Activated CD8-positive, alpha-beta memory T cell treated with anti-CD3 and anti-CD28 coated beads, Interleukin-2, amount 50 U/mL, for 24 hours (primary cell): ENCODE results near the gene KCNC1.

Experiments
- DNase-seq: peaks from one replicate; pipeline ENCODE4 v3.0.0-alpha.2; 2020; ENCODE audit errors: extremely low read depth

KCNC1 gene

GRCh38 chr11:17736930-17737817 is 2.6 kb downstream of the KCNC1 start:
- DNase-seq = no peak

DNA sequence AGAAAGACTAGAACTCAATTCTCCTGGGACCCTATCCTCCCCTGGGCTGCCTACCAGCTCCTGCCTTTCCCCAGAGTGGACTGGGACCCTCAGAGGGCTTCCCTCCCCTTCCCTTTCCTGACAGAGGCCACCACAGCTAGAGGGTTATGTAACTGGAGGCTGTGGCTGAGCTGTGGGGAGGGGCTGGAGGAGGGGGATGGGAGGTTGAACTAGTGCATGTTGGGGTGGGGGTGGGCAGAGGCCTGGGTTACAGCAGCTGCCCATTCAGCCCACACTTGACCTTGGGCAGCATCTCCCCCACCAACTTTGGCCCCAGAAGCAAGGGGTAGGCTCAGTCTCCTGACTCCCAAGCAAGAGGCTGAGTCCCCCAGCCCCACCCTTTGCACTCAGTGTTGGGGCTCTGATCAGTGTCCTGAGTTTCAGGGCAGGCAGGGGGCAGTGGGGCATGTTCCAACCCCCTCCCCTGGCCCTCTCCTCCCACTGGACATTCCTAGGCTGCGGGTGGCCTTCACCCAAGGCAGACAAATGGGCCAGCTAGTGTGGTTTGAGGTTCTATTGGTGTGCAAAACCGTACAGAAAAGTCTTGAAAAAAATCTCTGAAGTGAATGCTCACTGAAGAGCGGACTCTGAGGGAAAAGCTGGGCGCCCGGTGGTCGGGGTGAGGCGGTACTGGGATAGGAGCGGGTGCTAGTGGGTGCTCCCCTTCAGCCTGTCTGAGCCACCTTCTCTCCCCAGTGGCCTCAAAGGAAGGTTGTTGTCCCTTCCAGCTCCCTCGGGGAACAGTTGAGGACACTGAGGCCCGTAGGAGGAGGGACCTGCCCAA is 3.8 kb downstream of the KCNC1 start:
- no peak for DNase-seq

DNA sequence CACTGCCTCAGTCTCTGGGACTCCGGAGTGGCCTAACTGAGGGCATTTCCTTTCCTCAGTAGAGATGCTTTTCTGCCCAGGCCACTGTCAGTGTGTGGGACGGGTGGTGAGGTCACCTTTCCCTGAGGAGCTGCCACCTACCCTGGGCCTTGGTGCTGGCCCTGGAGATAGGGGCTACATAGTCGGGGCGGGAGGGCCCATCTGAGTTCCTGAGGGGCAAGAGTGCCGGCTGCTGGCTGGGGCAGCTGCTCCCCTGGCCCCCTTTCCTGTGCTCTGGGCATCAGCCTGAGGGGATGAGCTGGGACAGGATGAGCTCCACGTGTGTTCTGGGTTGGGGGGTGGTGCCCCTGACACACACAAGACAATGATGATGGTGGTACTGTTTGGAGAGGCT is 5.4 kb downstream of the KCNC1 start:
- DNase-seq = no peak

DNA sequence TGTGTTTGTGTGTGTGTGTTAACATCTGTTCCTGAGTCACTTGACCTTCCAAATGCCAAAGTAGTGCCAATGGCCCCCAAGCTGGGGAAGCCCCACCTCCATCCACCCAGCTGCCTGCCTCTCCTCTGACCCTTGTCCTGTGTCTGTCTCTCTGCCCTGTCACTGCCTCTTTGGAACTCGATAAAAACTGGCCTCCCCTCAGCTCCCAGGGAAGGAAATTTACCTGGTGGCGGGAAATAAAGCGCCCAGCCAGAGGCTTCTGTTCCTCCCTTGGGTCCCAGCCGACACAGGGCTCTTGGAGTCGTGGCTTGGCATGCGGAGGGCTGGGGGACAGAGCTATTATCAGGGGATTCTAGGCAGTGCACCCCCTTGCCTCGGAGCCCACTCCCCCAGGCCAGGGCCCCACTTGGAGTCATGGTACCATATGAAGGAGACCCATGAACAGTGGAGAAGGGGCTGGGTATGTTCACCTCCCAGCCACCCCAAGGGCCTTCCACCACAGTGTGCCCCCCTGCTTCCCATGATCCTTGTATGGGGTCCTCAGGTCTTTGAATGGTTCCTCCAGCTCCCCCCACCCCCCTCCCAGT is 6.2 kb downstream of the KCNC1 start:
- no peak for DNase-seq

DNA sequence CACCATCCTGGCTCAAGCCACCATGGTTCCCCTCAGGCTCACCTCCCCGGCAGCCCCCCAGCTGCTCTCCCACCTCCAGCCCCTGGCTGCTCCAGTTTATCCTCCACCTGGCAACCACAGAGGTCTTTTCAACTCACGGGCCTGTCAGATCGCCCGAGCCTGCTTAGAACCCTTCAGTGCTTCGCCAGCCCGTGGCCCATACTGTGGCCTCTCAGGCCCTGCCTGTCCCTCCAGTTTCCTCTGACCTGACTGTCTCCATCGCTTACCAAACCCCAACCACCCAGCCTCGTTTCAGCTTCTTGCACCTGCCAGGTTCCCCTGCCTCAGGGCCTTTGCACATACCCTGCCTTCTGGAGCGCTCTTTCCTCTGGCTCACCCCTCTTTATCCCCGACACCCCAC is 6.9 kb downstream of the KCNC1 start:
- DNase-seq = no peak

DNA sequence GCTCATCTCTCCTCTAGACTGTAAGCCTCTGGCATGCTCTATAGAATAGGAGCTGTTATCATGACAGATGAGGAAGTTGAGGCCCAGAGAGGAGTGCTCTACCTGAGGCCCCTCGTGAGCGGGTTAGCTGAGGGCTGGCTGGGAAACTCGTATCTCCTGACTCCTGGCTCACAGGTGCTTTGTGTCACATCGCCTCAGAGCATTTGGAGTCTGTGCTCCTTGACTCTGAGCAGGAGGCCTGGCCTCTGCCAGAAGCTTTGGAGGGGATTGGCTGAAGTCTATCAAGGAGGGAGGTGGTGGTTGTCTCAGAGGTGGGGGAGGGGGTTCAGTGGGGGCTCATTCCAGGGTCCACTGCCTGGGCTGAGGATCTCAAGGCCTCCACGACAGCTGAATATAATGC is 7.4 kb downstream of the KCNC1 start:
- no peak for DNase-seq

DNA sequence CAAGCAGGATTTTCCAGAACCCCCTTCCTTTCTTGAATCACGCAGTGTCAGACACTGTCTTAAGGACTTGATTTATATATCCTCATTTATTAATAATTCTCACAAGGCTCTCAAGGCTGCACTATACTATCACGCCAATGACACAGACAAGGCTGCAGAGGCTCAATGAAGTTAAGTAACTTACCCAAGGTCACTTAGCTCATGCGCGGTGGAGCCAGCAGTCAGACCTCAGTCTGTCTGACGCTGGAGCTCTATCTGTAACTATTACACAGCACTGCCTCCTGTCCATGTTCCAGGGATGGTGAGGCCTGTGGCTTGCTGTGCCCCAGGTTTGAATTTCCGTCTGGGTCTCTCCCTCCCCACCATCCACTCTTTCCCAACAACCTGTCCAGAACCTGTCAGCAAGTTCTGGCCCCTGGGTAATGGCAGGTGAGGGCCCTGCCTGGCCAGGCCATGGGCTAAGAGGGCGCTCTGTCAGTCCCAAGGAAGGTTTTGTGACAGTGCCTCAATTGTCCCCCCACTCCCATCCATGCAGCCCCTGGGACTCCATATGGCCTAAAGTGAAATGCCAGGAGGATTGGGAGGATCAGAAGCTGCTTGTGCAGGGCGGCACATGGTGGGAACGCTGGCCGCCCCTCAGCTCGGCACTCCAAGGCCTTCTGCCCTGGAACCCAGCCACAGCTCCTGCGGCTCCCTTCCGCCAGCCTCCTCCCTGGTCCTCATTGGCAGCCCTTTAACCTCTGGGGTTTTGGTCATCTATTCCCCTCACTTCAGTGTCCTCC is 8.6 kb downstream of the KCNC1 start:
- no peak for DNase-seq

DNA sequence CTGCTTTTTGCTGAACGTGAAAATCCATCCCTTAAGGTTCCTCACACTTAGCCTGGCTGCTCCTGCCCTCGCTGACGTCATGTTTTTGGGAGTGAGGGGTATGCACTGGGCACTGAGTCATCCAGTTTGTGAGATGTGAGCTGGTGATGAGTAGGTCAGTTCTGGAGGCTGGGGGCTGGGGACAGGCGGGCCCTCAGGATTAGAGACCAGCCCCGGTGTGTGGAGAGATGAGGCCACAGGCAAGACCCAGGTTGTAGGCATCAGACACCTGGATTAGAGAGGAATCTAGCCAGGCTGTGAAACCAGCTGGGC is 9.2 kb downstream of the KCNC1 start:
- DNase-seq = no peak

GRCh38 chr11:17744151-17744940 is 9.8 kb downstream of the KCNC1 start:
- no peak for DNase-seq

DNA sequence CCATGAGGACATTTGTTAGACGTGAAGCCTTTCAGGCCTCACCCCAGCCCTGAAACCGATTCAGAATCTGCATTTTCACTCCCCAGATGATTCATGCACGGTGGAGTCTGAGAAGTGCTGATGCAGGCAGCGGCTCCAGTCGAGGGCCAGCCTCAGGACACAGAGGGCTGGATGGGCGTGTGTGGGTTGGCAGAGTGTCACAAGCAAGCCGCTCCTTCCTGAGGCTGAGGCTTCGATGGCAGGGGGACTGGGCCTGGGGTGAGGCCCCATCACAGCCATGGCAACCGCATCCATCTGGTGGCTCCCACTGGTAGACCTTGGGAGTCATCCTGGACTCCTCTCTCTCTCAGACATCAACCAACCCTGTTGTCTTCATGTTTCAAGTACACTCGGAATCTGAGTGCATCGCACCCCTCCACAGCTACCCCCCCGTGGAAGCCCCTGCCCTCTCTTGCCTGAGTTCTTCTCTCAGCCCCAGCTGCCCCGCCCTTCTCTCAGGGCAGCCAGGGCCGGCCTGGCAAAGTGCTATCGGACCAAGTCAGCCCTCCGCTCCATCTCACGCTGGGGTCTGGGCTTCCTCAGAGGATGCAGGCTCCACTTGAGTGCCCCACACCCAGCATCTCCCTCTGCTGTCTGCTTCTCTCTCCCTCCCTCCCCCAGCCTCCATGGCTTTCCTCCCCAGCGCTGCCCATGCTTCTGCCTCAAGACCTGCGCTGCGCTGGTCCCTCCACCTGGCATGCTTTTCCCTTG is 10.6 kb downstream of the KCNC1 start:
- no peak for DNase-seq

DNA sequence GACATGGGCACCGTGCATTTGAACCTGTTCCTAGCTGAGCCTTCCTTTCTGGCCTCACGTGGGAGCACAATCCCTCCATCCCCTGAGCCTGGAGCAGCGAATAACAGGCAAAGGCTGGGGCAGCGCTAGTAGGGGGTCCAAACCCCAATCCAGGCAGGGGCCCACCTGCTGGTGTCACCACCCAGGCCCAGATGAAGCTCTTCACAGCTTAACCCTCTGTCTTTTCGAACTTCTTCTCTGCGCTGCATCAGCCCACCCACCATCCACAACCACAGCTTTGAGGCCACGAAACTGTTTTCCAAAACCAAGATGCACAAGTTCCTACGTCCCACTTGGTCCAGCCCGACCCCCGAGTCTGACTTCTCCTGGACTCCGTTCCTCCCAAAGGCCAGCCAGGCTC is 11.5 kb downstream of the KCNC1 start:
- DNase-seq = no peak

- DNase-seq = no peak
Observed at GRCh38 chr11:17747131-17747955, 12.8 kb downstream of the KCNC1 start.

GRCh38 chr11:17748044-17748443 is 13.5 kb downstream of the KCNC1 start:
- DNase-seq = no peak

DNA sequence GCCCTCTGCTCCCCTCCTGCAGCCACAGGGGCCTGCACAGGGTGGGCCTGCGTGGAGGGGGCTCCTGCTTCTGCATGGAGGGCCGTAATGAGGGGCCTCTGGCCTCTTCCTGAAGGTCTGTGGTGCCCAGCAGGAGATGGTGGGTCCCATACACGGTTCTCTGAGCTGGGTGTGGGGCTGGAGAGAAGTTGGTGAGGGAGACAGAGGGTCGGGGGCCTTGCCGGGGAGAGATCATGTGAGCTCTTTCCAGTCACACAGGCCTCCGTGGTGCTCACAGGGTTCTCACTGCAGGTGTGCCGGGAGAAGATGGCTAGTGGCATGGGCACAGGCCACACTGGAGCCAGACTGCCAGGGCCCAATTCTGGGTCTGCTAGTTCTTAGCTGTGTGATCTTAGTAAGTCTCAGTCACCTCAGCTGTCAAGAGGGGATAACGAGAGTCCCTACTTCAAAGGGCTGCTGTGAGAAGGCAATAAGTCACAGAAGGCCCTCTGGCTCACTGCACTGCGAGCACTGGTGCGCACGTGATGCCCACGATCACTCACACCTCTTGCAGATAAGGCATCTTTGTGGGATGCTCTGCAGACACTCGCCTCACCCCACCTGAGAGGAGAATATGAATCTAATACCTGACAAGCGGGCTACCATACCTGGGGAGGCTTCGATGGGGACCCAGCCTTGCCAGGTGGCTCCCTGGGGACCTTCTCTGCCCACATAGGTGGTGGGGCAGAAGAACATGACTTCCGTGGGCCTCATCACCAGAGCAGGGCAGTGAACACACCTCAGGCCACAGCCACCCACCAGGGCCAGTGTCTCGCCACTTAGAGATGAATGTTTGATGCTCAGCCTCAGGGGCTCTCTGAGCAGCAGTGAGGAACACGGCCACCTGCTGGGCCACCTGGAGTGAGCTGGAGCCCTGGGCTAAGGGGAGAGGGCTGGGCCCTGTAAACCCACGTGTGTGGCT is 14.5 kb downstream of the KCNC1 start:
- DNase-seq = no peak

DNA sequence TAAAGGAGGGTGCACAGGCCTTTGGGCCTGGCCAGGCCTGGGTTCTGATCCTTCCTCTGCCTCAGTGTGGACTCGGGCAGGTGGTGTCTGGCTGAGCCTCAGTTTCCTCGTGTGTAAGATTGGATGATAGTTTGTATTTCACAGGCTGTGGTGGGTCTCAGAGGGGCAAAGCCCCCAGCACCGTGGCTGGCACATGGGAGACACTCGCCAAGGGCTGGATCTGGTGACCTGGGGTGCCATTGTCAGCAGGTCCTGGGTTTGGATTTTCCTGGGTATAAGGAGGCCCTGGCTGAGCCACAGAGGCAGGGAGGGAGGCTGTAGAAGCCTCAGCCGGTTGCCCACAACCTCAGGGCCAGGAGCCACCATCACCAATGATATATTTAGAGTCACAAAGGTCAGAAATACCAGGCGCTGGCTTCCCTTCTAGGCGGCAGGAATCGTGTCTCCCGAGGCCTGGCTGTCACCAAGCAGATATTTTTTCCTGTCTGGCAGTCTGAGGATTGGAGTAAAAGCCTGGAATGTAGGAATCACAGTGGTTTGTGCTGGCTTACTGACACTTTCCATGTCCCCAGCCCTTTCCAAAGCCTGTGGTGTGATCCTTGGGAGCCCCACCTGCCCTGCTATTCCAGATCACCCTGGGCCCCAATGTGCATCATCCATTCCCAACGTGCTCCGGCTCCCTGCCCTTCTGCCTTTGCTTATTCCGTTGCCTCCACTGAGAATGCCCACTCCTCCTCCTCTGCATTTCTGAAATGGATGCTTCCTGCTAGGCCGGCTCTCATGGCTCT is 15.6 kb downstream of the KCNC1 start:
- no peak for DNase-seq

DNA sequence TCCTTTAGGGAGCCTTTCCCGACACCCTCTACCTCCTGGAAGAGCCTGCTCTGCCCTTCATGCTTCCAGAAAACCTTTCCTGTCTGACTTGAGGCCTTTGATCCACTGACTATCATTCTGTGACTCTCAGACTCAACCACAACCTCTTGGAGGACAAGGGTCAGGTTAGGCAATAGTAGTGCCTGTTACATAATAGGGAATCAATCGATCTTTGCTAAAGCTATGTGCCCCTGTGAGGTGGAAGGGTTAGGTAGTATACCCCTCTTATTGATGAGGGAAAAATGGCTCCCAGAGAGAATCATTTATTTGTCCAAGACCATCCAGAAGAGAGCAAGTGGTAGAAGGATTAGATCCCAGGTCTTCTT is 16.2 kb downstream of the KCNC1 start:
- no peak for DNase-seq

DNA sequence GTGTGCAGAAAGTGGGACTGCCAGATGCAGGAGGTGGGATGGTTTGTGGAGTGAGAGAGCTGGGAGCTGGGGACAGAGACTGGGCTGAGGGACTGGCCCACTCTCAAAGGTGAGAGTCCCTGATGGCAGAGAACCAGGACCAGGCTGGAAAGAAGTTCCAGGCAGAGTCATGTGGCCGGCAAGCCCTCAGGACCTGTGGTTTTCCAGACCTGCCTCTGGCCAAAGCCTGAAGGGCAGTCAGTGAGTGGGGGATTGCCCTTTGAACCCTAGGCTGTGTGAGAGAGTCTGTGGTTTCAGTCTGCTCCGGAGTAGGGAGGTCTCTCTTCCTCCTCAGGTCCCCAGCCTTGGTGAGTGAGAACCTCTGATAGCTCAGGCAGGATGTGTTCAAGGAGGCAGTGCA is 17.0 kb downstream of the KCNC1 start:
- DNase-seq = no peak

DNA sequence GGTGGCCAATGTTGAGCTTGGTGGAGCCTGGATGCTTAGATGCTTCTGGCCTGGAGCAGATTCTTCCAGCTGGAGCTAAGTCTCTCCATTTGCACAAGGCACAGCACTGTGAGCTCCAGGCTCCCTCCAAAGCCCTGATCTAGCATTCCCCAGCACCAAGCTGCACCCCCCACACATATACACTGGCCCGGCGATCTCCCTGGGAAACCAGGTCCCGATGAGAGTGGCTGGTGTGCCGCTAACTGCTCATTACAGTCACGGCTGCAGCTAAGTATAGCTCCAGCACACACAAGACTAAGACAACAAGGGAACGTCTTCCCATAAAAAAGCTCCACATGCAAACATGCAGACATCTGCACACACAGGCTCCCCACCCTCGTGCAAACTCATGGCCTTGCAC is 17.6 kb downstream of the KCNC1 start:
- no peak for DNase-seq
